Diencephalon (tissue), 1 donor: ENCODE measurements around the gene XPO4. TPM values are rescaled to one million over a fixed set of nuclear protein-coding genes. Genes with fewer than 3 reads are reported as not detected.

Source experiments
- total RNA-seq: library from RNA; depleted of rRNA; stranded (reverse); fragments of >200 nt; gene quantifications from one replicate; pipeline ENCODE4 v1.2.3, GENCODE V29; 2014

Gene XPO4
- 29.3 TPM for total RNA-seq

DNA sequence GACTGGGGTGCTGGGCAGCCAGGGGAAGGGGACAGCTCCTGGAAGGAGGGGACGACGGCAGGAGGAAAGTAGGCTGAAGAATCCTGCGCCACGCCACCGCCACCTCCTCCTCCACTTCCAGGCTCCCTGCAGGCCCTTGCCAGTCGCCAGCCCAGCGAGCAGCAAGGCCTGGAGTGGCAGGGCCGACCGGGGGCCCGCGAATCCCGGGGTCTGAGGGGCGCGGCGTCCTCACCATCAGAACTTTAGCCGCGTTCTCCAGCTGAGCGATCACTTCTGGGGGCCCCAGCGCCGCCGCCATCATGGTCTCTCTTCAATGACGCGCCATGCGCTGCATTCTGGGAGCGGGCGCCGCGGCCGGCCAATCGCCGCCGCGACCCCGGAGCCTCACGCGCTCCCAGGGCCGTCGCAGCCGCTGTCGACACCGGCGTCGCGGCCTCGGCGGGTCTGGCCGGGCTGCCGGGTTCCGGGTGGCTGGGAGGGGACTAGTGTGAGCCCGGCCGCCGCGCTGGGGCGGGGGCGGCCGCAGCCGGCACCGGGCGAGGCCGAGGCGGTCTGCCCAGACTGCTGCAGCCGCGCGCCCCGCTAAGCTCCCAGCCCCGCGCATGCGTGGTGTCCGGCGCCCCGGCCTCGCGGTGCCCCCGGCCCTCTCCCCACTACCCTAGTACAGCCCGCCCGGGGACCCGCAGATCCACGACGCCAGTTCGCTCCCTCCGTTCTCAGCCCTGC, at the start of gene XPO4:
Gene XPO4, minus strand, starts transcription at position 309 of the 726 bp plus-strand sequence. Its CDS starts 8 bp downstream, at position 301.

DNA sequence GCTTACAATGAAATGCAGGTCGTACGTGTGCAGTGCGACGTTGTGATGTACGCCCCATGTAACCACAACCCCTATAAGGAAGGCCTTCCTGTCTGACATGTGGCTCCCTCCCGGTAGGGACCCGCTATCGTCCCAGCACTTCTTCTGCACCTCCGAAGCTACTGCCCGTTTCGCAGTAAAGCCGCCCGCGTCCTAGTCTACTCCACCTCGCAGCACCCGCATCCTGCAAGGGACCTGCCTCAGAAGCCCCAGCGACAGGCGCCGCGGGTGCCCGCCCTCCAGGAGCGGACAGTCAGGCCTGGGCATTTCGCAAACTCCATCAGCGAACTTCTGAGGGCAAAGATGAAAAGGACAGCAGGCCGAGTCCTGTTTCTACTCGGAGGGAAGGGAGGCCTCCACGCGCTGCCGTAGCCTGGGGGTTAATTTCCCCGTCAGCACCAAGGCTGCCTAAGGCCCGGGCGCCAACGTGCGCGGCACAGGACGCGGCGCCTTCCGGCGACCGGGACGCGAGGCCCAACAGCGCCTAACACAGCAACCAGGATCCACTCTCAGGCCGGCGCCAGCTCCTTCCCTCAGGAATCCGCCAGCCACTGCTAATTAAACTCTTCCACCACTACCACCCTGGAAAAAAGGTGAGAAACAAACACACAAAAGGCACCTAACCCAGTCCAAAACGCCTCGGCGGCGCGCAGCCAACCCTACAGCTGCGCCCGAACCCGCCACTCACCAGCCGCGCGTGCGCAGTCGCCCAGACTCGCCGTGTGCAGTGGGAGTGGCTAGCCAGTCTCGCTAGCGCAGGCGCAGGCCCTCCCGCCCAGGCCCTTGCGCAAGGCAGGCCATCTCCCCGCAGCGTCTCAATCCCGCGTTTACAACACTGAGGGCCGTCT, 129.1 kb downstream of the XPO4 start, which contains the start of gene EEF1AKMT1:
Gene EEF1AKMT1, minus strand, starts transcription at position 768 of the 887 bp plus-strand sequence. CDS start 16,363 bp downstream, outside the sequence.

Other genes starting within 250 kb of the XPO4 start
- 19.1 TPM for gene IL17D, start 199.0 kb downstream of the XPO4 start, total RNA-seq
- 11.5 TPM for gene EEF1AKMT1, start 128.8 kb downstream of the XPO4 start, total RNA-seq
- 2.1 TPM for gene LATS2, start 158.8 kb upstream of the XPO4 start, total RNA-seq
- gene SAP18, start 237.4 kb upstream of the XPO4 start, total RNA-seq: 61.6 TPM